NCI-H526 treated with DMSO at 0.1 percent for 48 hours (cell line): ENCODE data around the gene ACOX2.
A peak's percentile ranks its signal among the peaks of the same experiment; 100 is the strongest.
"Not testable (repeated sequence)": the region's sequence is repeated elsewhere in the genome, so short reads cannot be mapped to it uniquely, and the experiment has no call there.

ENCODE experiments used
- DNase-seq: peaks from one replicate; lab custom pipeline; 2025; lab: John Stamatoyannopoulos, UW

ACOX2 gene

DNA sequence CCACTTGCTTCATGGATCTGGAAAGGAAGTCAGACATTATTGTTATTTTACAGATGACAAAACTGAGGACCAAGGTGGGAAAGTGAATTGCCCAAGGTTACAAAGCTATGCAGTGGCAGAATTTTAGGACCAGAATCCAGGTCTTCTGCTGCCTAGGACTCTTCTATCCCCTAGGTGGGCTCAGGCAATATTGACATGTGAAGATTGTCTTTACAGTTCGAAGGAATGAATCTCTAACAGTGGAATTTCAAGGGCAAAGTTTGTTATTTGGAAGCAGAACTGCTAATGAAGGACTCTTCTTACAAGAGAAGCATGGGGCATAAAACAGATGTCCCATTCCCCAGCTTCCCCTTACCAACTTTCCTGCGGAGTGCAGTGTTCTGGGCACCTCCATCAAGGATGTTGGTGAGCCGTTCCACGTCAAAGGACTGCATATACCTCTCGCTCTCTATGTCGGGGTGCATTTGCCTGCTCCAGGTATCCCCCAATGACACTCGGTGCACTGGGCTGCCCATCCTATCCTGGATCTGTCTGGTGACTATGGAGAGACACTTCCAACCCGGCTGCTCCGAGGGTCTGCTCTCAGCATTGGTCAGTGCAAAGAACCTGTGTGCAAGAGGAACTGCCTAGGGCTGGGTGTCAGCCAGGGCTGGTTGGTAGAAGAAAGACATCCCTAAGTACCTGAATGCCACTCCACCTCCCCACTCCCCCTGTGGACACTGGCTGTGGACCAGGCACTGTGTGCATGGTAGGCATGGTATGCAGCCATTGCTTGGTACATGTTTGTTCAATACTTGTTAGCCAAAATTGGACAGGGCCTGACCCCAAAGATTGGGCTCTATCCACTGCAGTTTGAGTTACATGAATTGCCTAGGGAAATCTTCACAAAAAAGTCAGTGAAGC lies 2.1 kb downstream of the ACOX2 start:
- DNase-seq, result no peak

DNA sequence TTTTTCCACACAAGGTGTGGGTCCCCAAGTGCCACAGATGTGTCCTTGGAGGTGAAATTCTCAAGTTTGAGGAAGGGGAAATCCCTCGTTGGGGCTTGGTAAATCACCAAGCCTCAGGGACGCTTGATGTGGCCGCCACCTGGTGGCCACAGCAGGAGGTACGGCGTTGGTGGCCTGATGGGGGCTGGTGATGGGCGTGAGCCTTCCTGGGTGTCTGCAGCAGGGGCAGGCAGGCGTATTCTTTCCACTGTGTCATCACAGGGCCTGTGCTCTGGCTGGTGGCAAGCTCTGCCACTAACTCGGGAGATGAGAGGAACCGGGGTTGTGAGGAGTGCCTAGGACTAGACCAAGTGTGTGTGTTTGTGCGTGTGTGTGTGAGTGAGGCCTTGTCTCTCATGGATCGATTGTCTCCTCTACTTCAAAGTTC lies 4.2 kb downstream of the ACOX2 start:
- DNase-seq, result no peak

DNA sequence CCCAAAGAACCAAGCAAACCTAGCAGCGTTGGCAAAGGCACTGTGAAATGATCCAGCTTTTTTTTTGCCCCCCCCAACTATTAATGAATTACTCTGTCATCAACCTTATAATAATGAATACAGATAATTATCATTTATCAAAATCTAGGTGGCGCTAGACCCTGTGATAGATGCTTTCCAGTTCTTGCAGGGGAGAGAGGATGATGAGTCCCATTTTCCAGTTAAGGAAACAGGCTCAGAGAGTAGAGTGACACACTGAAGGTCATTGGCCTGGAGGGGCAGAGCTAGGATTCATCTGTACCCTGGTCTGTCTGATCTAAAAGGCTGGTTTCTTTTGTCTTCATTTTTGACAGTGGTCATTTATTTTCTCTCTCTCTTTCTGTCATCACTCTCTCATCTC lies 5.0 kb downstream of the ACOX2 start:
- DNase-seq, result peak; percentile 19

DNA sequence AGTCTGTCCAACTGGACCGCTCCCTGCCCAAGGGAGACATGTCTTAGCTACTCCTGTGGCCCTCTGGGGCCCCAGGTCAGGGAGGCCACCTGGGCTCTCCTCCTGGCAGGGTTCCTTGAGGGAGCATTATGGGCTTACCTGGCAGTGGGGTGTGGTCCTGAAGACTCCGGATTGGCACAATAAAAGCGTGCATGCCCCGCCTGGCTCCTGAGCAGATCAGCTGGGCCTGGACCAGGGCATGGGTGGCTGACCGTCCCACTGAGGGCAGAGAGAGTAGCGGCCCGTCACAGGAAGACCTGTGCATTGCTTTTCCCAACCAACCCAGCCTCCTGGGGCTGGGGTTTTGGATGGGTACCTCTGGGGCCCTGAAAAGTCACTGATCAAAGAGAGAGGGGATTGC lies 5.4 kb downstream of the ACOX2 start:
- DNase-seq, result no peak

DNA sequence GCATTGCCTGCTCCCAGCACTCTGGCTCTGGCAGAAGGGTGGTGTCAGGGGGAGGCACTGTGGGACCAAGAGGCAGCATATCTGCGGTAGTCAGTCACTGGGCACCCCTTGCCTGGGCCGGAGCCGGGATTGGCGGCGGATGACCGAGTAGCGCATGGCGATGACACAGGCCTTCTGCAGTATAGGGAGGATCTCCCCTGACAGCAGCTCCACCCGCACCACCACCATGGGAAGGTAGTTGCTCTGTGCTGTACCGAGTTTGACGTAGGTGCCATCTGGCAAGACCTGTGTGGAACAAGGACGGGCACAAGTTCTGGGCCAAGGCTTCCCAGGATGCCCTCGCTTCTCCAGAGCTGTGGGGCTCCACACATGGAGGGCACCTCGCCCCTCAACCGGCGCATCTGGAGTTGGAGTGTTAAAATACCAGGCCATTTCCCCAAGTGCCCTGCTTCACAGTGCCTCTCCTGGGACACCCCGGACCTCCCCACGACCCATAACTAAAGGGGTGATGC lies 6.6 kb downstream of the ACOX2 start:
- no peak for DNase-seq

DNA sequence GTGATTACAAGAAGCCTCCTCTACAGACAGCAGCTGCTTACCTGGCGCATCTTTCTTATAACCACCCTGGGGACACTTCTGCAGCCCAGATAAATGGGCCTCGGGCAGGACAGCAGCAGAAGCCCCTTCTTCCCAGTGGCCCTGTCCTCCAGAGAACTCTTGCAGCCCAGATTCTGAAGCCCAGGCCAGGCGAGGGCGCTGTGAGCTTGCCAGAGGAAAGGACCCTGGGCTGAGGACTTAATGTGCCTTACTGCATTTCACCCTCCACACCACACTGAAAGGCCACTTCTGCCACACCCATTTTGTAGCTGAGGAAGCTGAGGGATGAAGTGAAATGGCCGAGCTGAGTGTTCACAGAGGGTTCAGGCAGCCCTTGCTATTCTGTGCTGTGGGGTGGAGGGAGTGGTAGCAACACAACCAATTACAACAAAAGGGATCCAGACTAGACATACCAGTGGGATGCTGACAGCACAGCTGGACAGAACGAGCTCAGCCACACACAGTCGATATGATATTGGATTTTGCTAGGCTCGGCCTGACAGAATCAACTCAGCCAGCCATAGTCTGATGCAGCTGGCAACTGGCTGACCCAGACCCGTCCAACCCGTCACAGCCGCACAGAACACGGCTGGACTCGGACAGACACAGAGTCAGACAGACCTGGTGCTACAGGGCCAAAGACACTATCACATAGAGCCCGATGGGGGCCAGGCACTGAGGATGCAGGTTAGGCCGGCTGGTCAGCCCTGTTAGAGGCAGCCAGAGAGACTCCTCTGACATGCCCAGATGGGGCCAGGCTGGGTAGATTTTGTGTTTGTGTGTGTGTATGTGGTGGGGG lies 7.3 kb downstream of the ACOX2 start:
- no peak for DNase-seq

DNA sequence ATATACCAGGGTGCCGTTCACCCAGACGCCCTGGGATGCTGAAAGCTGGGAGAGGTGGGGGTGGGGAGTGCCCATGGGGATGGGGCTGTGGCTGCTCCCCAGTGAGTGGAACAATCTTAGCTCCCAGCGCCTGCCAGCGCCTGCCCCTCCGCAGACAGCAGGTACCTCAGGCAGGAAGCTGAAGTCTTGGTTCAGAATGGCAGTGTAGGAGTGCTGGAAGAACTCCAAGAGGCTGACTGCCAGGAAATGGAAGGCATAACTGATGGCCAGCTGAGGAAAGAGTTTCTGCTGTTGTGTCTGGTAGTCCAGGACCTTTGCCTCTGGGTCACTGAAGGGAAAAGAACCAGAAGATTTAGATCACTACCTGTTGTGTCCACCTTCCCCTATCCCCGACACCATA lies 8.4 kb downstream of the ACOX2 start:
- no peak for DNase-seq

DNA sequence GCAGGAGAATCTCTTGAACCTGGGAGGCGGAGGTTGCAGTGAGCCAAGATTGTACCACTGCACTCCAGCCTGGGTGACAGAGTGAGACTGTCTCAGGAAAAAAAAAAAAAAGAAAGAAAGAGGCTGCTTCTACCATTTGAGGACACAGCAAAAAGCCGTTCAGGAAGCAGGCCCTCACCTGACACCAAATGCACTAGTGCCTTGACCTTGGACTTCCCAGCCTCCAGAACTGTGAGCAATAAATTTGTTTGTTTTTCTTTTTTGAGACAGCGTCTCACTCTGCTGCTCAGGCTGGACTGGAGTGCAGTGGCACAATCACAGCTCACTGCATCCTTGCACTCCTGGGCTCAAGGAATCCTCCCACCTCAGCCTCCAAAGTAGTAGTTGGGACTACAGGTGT lies 9.6 kb downstream of the ACOX2 start:
- DNase-seq, result not testable (repeated sequence)

DNA sequence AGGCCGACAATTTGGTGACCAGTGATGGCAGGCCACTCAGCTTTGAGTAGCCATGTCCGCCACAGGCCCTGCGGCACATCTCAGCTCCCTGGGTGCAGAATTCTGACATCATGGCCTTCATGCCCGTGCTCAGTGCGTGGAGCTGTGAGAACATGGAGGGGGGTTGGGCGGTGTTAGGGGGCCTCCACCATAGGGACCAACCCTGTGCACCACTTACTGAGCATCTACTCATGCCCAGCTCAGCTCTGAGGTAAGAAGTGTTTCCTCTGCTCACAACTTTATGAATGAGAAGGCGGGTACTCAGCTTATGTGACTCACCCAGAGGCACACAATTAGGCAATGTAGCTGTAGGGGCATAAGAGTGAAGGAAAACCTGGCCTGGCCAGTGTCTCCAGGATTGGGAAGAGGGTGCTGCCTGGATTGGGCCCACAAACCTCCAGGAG lies 10.5 kb downstream of the ACOX2 start:
- no peak for DNase-seq

DNA sequence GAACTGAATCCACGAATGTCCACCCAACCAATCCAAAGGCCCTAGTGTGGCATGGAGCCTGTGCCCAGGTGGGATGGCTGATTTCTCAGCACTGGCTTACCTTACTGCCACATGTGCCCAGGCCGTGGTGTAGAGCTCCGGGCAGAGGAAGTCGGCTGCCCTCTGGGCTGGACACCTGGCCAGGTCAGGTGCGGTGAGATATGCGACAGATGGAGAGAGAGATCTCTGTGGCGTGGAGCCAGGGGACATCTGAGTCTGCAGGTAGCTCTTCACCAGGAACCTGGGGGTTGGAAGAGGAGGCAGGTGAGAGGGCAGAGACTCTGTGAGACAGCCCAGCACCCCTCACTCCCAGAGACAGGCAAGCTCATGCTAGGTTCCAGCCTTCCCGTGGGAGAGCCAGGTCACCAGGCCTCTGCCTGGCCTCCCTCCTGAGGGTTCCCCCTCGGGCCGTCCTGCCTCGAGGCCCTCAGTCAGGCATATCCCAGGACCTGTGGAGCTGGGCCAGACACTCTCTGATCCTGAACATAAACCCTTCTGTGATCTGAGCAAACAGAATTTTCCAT lies 12.6 kb downstream of the ACOX2 start:
- DNase-seq, result no peak

DNA sequence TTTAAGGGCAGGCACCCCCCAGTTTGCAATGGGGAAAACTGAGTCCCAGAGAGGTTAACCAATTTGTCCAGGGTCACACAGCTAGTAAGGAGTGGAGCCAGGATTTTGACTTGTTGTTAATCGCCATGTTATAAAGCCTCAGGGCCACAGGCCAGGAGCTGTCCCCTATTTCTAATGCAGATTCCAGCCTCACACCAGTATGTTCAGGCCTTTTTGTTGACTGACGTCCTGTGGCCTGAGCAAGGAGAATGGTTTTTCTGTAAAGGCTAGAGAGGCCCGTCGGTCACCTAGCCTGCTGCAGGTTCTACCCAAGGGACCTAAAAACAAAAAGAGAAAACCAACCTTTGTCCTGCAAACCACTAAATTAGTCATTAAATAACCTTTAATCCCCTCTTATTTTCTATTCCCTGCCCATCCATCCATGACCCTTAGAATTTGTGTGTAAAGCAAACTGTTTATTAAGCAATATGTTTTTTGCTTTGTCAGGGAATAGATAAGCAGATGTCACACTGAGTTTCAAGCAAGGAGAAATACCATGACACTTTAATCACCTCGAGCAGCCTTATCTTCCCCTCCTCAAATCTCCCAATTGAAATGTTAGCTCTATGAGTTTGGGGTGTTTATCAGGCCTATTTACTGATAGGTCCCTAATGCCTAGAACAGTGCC lies 14.1 kb downstream of the ACOX2 start:
- no peak for DNase-seq

DNA sequence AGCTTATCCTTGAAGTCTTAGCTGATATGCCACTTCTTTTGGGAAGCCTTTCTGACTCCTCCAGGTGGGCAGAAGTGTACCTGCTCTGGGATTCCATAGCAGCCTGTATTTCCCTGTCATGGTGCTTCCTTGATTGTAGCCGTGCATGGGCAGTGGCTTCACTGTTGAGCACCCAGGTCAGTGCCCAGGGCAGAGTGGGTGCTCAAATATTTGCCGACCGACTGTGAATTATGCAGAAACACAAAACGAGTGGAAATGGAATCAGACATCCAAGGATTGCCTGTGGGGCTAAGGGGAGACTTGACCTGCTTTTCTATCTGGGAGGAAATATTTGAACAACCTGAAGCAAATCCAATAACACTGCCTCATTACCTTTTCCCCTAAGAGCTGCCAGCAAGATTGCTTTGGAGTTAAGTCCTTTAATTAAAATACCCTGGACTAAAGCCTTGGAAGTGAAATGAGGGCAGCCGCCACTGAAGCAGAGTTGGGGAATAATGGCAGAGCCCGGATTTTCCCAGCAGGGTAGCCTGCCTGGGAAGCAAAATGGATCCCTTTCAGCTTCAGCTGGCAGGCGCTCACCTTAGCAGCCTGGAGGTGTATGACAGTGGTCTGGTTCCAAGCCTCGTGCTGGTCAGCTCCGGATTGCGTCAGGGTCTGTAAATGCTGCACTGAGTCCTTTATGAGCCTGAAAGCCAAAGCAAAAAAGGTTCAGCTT lies 14.9 kb downstream of the ACOX2 start:
- DNase-seq, result no peak

DNA sequence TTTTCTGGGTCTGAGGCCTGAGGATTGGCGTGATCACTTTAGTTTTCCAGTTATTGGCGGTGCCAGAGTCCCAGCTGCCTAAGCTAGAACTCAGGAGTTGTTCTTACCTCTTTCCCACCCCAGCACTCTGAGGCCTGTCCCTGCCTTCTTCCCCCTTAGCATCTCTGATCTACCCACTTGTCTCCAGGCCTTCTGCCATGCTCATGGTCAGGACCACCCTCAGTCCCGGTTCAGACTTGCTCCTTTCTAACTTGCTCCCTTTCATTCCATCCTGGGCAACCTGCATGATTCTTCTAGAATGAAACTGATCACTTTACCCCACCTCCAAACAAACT lies 15.7 kb downstream of the ACOX2 start:
- DNase-seq, result no peak

DNA sequence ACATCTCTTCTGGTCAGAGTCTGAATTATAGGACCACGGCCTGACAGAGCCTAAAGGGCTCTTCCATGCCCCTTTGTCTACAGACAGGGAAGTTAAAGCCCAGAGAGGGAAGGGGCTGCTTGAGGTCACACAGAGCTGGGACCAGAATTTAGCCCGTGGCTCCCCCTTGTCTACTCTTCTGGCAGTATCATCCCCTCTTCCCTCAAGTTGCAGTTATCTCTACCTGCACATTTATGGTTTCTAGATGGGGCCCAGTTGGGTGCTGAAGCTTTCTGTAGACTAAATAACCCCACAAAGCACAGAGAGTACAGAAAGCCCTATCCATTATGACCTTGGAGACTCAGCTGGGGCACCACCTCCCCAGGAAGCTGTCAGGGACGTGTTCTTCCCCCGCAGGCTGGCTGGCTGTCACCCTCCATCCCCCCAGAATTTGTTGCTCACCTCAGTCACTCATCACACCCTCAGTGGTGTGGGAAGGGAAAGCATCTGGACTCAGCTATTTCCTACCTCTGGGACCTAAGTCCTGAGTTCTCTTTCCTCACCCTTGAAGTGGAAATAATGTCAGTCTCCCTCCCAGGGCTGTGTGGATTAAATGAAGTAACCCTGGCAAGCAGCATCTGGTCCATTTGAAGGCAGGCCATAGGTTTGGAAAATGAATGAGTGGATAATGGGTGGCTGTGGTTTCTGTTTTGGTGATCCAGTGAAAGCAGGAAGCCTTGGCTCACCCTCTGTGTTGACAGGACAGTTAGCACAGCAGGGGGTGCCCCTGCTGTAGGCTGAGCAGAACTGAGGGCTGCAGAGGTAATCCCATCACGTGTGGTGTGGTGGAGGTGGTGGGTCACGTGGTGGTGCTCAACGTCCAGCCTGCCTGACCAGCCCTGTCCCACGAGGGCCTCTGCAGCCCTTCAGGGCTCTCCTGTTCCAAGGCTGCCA lies 16.3 kb downstream of the ACOX2 start:
- DNase-seq, result no peak

DNA sequence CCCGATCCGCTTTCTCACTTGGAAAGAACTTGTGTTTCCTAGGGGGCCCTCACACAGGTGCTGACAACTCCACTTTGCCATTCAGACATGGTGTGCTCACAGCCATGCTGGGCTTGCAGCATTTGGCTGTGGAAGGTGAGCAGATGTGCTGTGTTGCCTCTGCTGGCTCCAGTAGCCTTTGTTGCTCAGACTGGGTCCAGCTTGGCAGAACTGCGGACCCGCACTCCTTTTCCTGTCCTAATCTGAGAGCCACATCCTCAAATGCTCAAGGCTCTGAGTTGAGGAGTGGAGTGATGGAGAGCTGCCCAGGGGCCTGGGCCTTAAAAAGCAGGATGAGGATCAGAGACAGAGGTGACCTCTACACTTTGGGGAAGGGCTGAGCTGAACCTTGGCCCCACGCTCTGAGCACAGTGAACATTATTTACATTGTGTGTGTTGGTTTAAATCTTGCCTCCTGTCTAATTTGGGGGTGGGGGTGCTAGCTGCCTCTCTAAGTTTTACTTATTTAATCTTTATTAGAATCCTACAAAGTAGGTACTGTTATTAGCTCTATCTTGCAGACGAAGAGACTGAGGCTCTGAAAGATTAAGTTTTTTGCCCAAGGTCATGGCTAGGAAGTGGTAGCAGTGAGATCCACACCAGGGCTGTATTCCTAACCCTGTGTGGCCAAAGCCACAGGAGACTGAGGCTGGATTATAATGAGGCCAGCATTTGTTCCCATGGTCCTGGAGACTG lies 17.2 kb downstream of the ACOX2 start:
- no peak for DNase-seq

DNA sequence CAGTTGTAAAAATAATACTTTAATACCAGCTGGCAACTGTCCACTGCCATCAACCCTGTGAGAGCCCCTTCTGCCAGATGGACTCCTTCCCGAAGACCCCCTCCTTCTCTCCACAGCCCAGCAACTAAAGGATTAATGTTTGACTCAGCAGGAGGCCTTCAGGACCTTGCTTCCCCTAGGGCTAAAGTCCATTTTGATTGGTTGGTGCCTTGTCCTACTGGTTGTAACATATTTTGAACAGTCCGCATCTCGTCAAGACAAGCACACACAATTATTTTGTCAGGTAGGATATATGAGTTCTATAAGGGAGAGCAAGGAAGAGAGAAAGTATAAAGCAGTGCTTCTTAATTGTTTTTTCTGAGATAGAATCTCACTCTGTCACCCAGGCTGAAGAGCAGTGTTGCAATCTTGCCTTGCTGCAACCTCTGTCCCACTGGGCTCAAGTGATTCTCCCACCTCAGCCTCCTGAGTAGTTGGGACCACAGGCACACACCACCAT lies 18.6 kb downstream of the ACOX2 start:
- no peak for DNase-seq

DNA sequence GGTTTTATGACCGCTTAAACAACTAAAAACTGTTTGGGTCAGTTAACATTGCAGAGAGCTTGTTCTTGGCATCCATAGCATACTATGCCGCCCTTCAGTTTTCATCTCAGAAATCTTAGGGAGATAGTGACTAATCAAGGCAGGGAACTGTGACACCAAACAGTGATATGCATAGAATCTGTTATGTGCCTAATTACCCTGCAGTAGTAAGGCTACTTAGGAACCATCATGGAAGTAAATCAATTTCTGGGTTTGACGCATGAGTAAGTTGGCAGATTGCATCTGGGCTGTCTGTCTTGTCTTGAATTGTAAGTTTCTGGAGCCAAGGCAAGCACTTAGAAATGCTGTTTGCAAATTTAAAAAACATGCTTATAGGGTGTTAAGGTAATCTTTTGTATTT lies 22.6 kb downstream of the ACOX2 start:
- DNase-seq, result no peak

DNA sequence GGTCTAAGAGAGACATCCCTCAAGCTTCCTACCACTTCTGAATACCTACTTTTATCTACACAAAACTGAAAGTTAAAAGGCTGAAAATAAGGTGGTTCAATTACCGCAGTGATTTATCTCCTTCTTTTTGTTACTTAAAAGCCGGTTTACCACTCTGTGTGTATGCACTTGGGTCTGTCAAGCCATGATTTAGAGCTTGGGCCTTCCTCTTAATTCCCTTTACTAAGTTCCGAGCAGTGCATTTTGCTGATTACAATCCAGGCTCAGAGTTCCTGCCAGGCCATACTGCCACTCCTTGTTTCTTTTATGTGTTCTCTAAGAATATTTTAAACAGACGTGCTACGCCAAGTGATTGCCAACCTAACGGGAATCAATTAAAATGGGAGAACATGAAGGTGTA lies 28.6 kb downstream of the ACOX2 start:
- DNase-seq, result no peak

DNA sequence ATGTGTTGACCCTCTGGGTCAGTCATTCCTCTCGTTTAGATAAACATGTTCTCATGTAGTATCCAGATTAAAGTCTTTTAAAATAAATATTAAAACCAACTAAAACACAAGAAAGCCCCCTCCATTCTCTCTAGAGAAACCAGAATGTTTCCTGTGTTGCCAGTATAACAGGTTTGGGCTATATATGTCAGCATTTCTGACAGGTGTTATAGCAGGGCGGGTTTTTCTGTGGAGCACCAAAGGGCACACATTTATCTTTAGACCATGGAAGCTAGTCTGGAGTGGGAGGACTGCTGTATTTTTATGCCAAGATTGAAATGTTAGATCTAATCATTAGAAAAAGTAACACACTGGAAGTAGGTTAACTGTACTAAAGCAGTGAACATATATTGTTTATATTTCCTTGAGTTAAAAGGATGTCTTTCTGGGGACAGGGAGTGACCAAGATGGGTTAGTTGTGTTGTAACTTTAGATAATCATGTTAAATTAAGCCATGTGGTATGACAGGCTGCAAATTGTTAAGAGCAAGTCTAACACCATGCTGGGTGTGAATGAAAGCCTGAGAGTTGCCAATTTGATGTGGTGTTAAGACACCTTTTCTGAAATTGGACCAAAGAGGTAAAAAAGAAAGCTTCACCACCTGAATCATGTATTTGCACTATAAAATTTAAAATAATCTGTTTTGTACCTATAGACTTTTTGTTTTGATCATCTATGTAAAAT lies 29.5 kb downstream of the ACOX2 start:
- DNase-seq, result no peak
